KMS-11 (cell line): ENCODE results near the gene AIFM1.

Experiments
- H2AFZ ChIP-seq: fragments of 200-600 bp; sonication (generic); 2 replicates; pipeline ENCODE4 v1.6.1; 2016; ENCODE audit warnings: antibody characterized with exemption, mixed run types, low read depth
- H3K27ac ChIP-seq: fragments of 200-600 bp; sonication (generic); 2 replicates; pipeline ENCODE4 v1.6.1; 2016; ENCODE audit warnings: mild to moderate bottlenecking, mixed run types
- H3K27me3 ChIP-seq: fragments of 200-600 bp; sonication (generic); 2 replicates; pipeline ENCODE4 v1.6.1; 2017; ENCODE audit warnings: mild to moderate bottlenecking, low read depth, mixed run types, moderate library complexity; ENCODE audit not compliant: insufficient read depth
- H3K36me3 ChIP-seq: fragments of 200-600 bp; sonication (generic); 2 replicates; pipeline ENCODE4 v1.6.1; 2017; ENCODE audit warnings: mild to moderate bottlenecking, mixed run types; ENCODE audit not compliant: insufficient read depth
- H3K4me1 ChIP-seq: fragments of 200-600 bp; sonication (generic); 2 replicates; pipeline ENCODE4 v1.6.1; 2016; ENCODE audit warnings: mild to moderate bottlenecking, low read depth, mixed run types; ENCODE audit not compliant: poor library complexity, severe bottlenecking
- H3K4me2 ChIP-seq: fragments of 200-600 bp; sonication (generic); 2 replicates; pipeline ENCODE4 v1.7.0; 2016; ENCODE audit warnings: mild to moderate bottlenecking, mixed run types
- H3K4me3 ChIP-seq: fragments of 200-600 bp; sonication (generic); IDR thresholded peaks from 2 replicates; pipeline ENCODE4 v1.6.1; 2017; ENCODE audit warnings: low read depth, low read length, mixed read lengths; ENCODE audit not compliant: insufficient read depth
- H3K79me2 ChIP-seq: fragments of 200-600 bp; sonication (generic); 2 replicates; pipeline ENCODE4 v1.6.1; 2016; ENCODE audit warnings: low read depth, mixed run types; ENCODE audit not compliant: insufficient read depth
- H3K9ac ChIP-seq: fragments of 200-600 bp; sonication (generic); 2 replicates; pipeline ENCODE4 v1.6.1; 2016; ENCODE audit warnings: mild to moderate bottlenecking, mixed run types
- H4K20me1 ChIP-seq: fragments of 200-600 bp; sonication (generic); 2 replicates; pipeline ENCODE4 v1.6.1; 2016; ENCODE audit warnings: mild to moderate bottlenecking, mixed run types; ENCODE audit not compliant: insufficient read depth
- TF ChIP-seq, protein P1 (sequence below): fragments of 200-600 bp; sonication (generic); conservative IDR thresholded peaks from 2 replicates; pipeline ENCODE4 v1.6.1; 2017; ENCODE audit warnings: low read depth, mild to moderate bottlenecking, antibody characterized with exemption, low read length, moderate library complexity, mixed read lengths

AIFM1 gene

DNA sequence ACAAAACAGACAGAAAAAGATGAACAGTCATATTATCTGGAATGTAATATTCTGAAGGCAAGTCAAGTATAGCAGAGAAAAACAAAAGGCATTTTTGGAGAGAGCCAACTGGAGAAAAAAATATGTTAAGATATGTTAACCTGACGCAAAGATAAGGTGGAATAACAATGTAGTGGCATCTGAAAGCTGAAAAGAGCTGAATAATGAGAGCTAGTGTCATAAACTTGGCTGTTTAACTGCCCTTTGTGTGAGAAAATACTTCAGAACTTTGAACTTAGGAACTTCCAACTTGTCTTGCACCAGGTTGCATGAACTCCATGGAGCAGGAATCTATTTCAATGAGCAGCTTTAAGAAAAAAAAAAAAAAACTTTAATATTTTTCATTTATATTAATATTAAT, 39.0 kb upstream of the AIFM1 start:
- H3K36me3 ChIP-seq: no peaks in the 10 kb centered on the region
- H2AFZ ChIP-seq: no peak overlapping the region
- no peaks in the 10 kb centered on the region for H3K27me3 ChIP-seq
- H4K20me1 ChIP-seq: no peaks in the 10 kb centered on the region
- H3K79me2 ChIP-seq: no peaks in the 10 kb centered on the region
- no peak overlapping the region for H3K4me2 ChIP-seq
- TF ChIP-seq, protein P1, sequence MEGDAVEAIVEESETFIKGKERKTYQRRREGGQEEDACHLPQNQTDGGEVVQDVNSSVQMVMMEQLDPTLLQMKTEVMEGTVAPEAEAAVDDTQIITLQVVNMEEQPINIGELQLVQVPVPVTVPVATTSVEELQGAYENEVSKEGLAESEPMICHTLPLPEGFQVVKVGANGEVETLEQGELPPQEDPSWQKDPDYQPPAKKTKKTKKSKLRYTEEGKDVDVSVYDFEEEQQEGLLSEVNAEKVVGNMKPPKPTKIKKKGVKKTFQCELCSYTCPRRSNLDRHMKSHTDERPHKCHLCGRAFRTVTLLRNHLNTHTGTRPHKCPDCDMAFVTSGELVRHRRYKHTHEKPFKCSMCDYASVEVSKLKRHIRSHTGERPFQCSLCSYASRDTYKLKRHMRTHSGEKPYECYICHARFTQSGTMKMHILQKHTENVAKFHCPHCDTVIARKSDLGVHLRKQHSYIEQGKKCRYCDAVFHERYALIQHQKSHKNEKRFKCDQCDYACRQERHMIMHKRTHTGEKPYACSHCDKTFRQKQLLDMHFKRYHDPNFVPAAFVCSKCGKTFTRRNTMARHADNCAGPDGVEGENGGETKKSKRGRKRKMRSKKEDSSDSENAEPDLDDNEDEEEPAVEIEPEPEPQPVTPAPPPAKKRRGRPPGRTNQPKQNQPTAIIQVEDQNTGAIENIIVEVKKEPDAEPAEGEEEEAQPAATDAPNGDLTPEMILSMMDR: no peak
- no peaks in the 10 kb centered on the region for H3K4me1 ChIP-seq
- H3K4me3 ChIP-seq: no peak overlapping the region
- no peak overlapping the region for H3K27ac ChIP-seq
- H3K9ac ChIP-seq: no peak overlapping the region

DNA sequence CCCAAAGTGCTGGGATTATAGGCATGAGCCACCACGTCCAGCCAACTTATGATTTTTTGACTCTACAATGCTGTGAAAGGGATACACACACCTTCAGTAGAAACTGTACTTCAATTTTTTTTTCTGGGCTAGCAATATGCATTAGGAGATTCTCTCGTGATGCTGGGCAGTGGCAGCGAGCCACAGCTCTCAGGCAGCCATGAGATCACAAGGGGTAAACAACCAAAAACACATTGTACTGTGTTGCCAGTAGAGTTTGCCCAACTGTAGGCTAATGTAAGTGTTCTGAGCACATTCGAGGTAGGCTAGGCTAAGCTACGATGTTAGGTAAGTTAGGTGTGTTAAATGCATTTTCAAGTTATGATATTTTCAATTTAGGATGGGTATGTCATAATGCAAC, 31.8 kb upstream of the AIFM1 start:
- Histone ChIP-seq H3K4me2 (no peak overlapping the region), H3K27me3 (no peaks in the 10 kb centered on the region)
- TF ChIP-seq, protein P1: no peak

DNA sequence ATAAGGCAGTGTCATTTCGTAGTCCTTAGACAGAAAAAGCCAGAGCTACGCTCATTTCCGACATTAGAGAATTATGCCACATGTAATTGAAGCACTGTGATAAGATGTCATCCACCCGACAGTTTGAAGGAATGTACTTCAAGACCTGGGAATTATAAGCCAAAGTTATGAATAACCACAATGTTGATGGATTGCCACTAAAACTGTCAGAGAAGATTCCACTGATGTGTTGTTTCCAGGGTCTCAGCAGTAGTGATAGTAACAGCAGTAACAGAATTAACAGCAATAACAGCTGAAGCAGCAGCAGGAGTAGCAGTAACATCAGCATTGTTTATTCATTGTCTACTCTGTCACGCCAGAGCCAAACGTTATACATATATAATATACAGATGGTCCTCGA, 30.8 kb upstream of the AIFM1 start:
- Histone ChIP-seq H3K27ac (no peak overlapping the region), H3K4me3 (no peak overlapping the region), H3K27me3 (no peaks in the 10 kb centered on the region), H3K36me3 (no peaks in the 10 kb centered on the region), H4K20me1 (no peaks in the 10 kb centered on the region), H3K9ac (no peak overlapping the region), H2AFZ (no peak overlapping the region), H3K4me2 (no peak overlapping the region), H3K79me2 (no peaks in the 10 kb centered on the region), H3K4me1 (peaks cover 25% of the 10 kb centered on the region)
- TF ChIP-seq, protein P1: no peak

More for the DNA sequence above, 31.8 kb upstream of the AIFM1 start:
- Histone ChIP-seq H3K36me3 (no peaks in the 10 kb centered on the region), H3K4me1 (peaks cover 15% of the 10 kb centered on the region), H3K9ac (no peak overlapping the region), H2AFZ (no peak overlapping the region), H3K79me2 (no peaks in the 10 kb centered on the region), H4K20me1 (no peaks in the 10 kb centered on the region), H3K27ac (no peak overlapping the region), H3K4me3 (no peak overlapping the region)

DNA sequence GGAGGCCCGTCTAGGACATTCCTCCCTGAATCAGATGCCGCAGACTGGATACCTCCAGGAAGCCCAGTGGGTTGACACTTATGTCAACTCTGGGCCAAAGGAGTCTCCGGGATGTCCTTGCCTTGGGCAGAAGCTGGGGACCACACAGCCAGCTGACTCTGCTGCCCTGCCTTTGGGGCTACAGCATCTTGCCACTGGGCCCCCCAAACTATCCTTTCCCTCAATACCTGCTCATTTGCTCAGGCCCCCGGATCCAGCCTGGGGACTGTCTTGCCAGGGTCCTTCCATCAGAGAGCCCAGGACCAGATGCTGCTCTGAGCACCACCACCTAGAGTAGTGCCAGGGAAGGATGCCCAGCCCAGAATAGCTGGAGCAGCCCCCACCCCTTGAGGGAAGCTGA, 25.2 kb upstream of the AIFM1 start:
- Histone ChIP-seq H3K27ac (no peak overlapping the region), H3K4me3 (no peak overlapping the region), H3K4me1 (peaks cover 10% of the 10 kb centered on the region), H3K36me3 (no peaks in the 10 kb centered on the region), H2AFZ (no peak overlapping the region), H3K9ac (no peak overlapping the region), H3K27me3 (no peaks in the 10 kb centered on the region), H4K20me1 (no peaks in the 10 kb centered on the region), H3K4me2 (no peak overlapping the region), H3K79me2 (no peaks in the 10 kb centered on the region)
- TF ChIP-seq, protein P1: no peak
